ENCODE measurements around the gene KRTAP10-3.

- TF ChIP-seq CTCF (IDR thresholded peaks at IDR 0.05) (no peak), EP300 (IDR thresholded peaks at IDR 0.05) (no peak)
Observed at GRCh38 chr21:44571296-44571695, 12.7 kb upstream of the KRTAP10-3 start.

Data from ovary (tissue), 3 donors.